GM18907 (cell line): ENCODE measurements around the gene SARM1.
A peak's percentile ranks its signal among the peaks of the same experiment; 100 is the strongest.

Source experiments
- ATAC-seq: cut with Tn5 transposase; IDR thresholded peaks from one replicate; pipeline ENCODE4 v1.9.1; 2021; ENCODE audit warnings: mild to moderate bottlenecking, moderate library complexity; ENCODE audit not compliant: unreplicated experiment

Gene SARM1

DNA sequence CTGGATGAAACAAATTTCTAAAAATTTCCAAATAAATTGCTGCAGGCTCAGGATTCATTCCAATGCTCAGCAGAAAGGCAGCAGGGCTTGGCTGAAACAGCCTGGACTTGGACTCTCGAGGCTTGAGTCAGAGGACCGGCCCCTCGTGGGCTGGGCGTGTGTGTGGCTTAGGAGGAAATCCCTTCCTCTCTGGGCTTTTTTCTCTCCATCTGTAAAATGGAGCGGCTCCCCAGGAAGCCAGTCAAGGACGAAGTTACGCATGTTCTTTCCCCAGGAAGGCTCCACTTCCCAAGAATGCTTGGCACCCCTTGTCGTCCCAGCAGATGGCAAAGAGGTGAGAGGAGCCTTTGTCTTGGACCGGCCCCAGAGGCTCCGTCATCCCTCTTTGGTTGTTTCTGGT is 21.0 kb downstream of the SARM1 start:
- ATAC-seq: no peak

GRCh38 chr17:28394337-28395116 is 23.0 kb downstream of the SARM1 start:
- no peak for ATAC-seq

GRCh38 chr17:28395426-28395825 is 23.9 kb downstream of the SARM1 start:
- no peak for ATAC-seq

GRCh38 chr17:28395968-28396367 is 24.5 kb downstream of the SARM1 start:
- no peak for ATAC-seq

- ATAC-seq: no peak
Measured at GRCh38 chr17:28396635-28397239, 25.2 kb downstream of the SARM1 start.

- no peak for ATAC-seq
Measured at GRCh38 chr17:28397275-28397674, 25.8 kb downstream of the SARM1 start.

GRCh38 chr17:28397687-28398279 is 26.3 kb downstream of the SARM1 start:
- no peak for ATAC-seq

- ATAC-seq: no peak
Measured at GRCh38 chr17:28398280-28398981, 26.9 kb downstream of the SARM1 start.

DNA sequence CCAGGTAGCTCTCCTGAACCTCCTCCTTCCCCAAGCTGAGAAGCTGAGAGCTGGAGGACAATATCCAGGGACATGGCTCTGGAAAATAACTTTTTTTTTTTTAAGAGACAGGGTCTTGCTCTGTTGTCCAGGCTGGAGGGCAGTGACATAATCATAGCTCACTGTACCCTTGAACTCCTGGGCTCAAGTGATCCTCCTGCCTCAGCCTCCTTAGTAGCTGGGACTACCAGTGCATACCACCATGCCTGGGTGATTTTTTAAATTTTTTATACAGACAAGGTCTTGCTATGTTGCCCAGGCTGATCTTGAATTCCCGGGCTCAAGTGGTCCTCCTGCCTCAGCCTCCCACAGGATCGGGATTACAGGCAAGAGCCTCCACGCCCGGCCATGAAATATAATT is 28.3 kb downstream of the SARM1 start:
- no peak for ATAC-seq

- ATAC-seq: no peak
Measured at GRCh38 chr17:28402224-28402630, 30.7 kb downstream of the SARM1 start.

GRCh38 chr17:28402844-28403243 is 31.4 kb downstream of the SARM1 start:
- no peak for ATAC-seq

- ATAC-seq: no peak
Measured at GRCh38 chr17:28404007-28404406, 32.5 kb downstream of the SARM1 start.

- ATAC-seq: no peak
Measured at GRCh38 chr17:28404461-28404811, 32.9 kb downstream of the SARM1 start.

DNA sequence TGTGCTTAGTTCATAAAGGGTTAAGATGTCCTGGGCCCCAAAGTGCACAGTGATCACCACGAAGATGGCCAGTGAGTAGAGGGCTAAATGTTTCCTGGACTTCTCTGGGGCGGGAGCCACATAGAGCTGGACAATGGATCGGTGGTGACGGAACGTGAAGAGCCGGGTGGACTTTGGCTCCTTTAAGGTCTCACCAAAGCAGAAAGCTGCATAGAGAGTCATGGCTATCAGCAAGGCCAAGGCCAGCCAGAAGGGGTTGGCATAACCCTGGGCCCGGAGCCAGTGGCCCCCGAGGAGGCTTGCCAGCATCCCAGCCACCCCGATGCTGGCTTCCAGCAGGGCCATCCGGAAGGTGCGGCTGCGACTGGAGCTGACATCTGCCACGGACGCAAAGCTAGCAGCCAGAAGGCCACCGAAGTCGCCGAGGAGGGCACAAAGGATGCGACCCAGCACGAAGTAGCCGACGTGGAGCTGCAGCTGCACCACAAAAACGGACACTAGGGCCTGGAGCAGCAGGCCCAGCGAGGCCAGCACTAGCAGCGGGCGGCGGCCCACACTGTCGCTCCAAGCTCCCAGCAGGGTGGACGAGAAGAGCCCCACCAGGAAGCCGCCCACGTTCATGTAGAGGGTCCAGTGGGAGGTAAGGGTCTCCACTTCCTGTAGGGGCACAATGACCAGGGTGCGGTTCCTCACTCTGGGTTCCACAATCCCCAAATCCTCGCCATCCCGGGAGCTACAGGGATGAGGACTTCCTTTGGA is 33.5 kb downstream of the SARM1 start:
- no peak for ATAC-seq

DNA sequence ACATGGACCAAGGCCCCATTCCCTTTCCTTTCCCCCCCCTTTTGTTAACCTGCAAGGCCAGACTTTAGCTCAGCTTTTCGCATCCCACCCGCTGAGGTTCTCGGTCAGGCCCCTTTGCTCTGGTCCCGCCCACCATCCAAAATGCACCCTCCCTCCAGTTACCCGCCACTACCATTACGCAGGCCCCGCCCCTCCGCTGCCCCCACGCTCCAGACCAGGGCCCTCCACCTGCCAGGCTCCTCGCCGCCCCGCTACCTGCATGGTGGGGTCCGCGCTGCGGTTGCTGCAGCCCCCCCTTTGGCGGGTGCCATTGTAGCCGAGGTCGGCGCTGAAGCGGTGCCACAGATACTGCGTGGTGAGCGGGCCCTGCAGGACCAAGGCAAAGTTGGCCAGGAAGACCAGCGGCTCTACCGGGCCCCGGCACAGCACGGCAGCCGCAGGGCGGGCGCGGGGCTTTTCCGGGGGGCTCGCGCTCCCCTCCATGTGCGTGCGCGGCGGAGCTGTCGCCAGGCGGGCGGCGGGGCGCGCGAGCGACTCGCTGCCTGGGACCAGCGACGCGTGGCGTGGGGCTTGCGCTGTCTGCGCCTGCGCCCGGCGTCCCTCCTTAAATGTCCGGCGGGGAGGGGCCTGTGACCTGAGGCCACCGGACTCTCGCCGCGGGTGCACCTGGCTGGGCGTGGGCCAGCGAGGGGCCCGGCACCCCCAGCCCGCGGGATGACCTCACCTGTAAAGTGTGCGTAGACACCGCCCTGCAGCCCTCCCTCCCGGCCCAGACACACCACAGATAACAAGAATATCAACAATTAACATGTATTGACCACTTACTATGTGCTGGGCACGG is 34.4 kb downstream of the SARM1 start, which contains the start of gene SLC46A1:
TSS of gene SLC46A1 (minus strand) at position 581 of the 841 bp plus-strand sequence. CDS start at position 483, 98 bp downstream.
- ATAC-seq: peak; percentile 75

GRCh38 chr17:28406473-28406814 is 35.0 kb downstream of the SARM1 start:
- no peak for ATAC-seq

DNA sequence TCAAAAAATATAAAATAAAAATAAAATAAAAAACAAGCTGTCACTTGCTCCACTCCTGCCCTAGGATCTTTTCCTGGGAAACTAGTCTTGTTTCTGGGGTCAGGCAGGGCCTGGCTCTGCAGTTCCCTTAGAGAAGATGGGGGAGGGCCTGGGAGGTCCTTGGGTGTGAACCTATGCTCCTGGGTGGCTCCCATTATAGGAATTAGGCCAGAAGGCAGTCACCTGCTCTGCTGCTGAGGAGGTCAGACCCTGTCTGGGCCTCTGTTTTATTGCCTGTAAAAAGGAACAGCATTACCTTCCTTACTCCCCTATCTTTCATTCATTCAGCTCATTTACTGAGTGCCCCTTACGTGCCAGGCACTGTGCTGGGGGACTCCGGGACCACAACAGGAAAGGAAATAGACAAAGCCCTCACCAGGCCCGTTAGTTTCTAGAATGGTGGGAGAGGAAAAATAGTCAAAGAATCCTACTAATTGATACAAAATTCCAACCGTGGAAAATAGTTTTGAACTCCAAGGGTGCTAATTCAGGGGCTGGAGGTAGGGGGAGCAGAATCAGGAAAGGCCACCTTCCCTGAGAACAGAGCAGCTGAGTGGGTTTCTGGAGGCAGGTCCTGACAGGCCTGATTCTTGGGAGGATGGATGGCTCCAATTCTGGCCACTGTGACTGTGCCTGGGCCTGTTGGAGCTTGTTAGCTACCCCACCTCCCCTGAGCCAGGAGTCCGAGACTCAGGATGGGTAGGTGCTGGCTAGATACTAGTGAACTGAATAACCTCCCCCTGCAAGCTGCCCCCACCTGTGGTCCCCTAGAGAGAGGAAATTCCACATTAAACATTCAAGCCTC is 35.9 kb downstream of the SARM1 start:
- ATAC-seq: no peak

- no peak for ATAC-seq
Measured at GRCh38 chr17:28407974-28408306, 36.4 kb downstream of the SARM1 start.

DNA sequence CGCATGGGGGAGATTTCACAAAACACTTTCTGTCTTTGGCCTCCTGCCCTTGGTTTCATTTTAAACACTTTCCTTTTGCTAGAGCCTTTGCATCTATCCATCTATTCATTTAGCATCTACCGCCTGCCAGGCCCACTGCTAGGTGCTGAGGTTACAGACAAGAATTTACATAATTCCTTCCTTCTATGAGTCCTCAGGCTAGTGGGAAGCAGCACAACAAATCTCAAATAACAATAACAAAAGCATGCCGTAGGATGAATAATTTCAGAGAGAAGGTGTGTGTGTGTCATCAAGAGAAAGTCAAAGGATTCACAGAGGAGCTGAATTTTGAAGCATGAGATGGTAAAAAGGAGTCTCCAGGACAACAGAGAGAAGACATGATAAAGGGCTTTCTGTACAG is 40.6 kb downstream of the SARM1 start:
- no peak for ATAC-seq
